SHP77 (cell line): ENCODE results near the gene MFSD11.
"Not testable (repeated sequence)": the region's sequence is repeated elsewhere in the genome, so short reads cannot be mapped to it uniquely, and the experiment has no call there.

Source experiments
- DNase-seq, 2 experiments: peaks; one replicate each; lab custom pipeline; 2025; lab: John Stamatoyannopoulos, UW

MFSD11 gene

DNA sequence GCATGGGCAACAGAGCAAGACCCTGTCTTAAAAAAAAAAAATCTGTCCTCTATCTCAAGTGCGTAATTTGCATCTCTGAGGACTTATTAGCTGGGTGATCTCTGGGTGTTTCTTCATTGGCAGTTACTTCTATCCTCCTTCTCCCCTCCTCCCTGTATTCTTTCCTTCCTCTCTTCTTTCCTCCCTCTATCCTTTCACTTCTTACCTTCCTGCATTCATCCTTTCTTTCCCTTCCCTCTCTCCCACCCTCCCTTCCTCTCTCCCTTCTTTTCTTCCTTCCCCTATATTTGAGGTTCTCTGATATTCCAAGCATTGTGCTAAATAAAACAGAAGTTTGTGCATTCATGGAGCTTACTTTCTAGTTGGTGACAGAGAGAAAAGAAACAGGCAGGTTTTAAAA, 10.7 kb downstream of the MFSD11 start:
- DNase-seq = no peak

DNA sequence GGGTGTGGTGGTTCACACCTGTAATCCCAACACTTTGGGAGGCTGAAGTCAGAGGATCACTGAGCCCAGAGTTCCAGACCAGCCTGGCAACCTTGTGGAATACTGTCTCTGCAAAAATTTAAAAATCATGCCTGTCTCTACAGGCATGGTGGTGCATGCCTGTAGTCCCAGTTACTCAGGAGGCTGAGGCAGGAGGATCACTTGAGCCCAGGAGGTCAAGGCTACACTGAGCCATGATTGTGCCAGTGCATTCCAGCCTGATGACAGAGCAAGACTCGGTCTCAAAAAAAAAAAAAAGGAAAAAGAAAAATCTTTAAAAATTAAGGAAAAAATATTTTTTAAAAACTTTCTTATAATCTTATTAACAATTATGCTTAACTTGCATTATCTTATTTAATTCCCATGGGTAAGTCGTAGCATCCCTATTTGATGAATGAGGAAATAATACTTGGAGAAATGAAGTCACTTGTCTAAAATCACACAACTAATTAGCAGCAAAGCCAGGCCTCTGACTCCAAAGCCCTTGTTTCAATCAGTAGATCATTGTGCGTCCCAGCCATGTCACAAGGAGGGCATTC, 13.6 kb downstream of the MFSD11 start:
- DNase-seq = no peak

DNA sequence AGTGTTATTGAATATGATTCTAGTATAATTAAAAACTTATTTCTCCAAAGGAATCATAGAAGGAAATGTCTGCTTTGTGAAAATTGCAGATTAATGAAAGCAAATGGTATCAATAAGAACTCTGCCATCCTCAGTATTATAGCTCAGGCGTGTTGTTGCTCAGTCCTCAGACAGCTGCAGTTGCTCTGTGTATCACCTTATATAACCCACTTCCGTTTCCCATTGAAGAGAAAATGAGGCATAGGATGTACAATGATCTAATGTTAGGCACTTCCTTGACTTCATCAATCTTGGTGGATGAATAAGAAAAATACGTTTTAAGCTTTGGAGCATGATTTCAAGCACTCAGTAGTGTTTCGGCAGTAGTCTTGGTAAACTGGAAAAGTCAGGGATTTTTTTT, 14.1 kb downstream of the MFSD11 start:
- DNase-seq = no peak

DNA sequence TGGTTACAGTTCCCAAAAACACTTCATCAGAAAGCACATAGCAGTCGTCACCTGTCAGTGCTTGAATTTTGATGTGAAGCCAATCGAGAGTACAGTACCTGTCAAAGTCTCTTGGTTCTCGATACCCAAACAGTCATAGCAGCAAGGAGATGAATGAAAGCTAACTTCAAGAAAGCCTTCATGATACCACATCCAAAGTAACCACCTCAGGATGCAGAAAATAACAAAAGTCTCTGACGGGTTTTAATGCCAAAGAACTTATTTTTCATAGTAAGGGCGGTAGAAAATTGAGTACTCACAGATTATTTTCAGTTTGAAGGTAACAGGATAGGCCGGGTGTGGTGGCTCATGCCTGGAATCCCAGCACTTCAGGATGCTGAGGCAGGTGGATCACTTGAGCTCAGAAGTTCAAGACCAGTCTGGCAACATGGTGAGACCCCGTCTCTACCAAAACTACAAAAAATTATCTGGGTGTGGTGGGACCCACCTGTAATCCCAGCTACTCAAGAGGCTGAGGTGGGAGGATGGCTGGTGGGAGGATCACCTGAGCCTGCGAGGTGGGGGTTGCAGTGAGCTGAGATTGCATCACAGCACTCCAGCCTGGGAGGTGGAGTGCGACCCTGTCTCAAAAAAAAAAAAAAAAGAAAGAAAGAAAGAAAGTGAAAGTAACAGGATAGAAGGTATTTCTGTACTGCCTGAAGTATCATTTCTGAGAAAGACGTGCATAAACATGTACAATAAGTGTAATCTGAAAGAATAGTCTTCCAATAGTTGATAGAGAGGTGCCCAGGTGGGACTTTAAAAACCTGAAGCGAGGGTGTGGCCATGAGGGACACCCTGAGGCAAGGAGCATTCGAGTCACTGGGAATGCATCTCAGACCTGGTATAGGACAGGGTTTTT, 15.4 kb downstream of the MFSD11 start:
- no peak for DNase-seq

DNA sequence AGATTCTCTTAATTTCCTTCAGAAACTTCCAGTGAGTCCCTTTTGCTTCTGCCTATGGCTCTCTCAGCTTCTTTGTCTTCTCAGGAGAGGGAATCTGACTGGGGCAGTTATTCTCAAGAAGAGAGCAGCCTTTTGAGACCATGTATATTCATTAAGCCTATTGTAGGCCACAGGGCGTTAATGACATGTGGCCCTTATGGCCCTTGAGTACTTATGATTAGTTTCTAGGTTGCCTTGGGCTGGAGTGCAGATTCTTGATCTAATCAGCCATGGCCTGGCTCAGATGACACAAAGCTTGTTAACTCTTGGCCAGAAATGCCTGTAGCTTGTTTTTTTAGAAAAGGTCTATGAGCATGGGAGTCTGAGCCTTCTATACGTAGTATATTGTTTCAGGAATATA, 17.4 kb downstream of the MFSD11 start:
- no peak for DNase-seq

DNA sequence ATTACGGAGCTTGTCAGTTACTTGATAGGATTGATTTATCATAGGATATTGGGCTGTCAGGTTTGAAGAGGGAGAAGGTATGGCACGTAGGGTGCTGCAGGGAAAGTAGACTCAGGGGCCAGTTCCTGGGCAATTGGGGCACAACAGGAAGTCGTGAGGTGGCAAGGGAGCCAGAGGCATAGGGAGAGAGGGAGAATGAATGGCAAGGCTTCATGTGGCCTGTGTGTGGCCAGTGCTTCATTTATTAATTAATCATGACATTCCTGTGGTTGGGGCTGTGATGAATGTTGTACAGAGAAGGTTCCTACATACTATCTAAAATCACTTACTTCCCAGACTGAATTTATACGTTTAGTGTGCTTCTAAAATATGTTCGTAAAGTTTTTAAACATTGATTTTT, 19.3 kb downstream of the MFSD11 start:
- DNase-seq = no peak

DNA sequence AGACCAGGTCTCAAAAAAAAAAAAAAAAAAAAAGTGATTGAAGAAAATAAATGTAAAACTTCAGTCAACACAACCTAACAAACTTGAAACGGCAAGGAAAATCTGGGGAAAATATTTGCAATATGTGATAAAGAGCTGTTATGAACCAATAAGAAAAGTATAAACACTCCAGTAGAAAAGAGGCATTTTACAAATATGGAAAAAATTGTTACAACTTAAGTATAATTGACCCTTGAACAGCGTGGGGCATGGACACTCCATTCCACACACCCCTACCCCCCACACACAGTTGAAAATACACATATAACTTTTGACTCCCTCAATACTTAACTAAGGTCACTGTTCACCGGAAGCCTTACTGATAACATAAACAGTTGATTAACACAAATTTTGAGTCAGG, 20.7 kb downstream of the MFSD11 start:
- DNase-seq = no peak

DNA sequence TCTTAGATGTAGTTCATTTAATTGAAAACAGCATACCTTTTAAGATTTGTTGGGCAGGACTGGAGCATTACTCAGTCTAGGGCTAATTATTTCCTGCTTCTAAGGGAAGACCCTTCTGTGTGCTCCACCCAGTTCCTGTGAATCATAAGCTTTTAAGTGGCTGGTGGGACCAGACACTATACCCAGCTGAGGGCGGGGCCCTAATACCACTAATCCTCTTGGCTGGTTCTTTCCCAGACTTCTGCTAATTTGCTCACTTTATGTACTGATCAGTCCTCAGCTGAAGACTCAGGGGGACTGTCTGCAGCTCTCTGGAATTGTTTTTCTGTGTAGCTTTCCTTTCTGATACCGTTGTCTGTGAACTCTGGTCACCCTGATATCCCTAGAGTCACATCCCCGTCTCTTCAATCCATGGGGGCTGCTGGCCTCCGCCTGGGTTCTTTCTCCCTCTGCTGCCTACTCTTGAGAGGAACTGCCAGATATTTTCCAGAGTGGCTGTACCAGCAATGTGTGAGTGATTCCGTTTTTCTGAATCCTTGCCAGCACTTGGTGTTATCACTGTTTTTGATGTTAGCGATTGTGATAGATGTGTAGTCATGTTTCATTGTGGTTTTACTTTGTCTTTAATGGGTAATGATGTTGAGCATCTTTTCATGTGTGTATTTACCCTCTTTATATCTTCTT, 35.1 kb downstream of the MFSD11 start:
- no peak for DNase-seq

DNA sequence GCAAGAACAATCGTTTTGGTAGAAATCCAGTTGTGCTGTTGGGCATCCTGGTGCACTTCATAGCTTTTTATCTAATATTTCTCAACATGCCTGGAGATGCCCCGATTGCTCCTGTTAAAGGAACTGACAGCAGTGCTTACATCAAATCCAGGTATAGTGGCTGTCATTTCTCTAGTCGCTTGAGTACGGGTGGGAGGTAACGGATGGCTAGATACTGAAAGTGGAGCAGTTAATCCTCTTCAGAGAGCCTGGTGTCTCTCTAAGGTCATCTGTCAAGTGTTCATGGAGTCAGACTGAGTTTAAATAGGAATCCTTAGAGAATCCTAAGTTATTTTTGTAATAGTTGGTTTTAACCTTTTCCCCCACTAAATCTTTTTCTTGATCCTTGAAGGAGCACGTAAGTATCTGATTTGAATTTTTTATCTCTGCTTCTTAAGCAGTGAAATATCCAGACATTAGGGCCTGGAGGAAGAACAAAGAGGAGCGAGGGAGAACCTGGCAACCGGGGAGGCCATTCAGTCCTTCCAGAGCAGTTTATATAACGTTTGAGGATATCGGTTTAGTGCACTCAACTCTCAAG, 37.2 kb downstream of the MFSD11 start:
- DNase-seq = no peak

DNA sequence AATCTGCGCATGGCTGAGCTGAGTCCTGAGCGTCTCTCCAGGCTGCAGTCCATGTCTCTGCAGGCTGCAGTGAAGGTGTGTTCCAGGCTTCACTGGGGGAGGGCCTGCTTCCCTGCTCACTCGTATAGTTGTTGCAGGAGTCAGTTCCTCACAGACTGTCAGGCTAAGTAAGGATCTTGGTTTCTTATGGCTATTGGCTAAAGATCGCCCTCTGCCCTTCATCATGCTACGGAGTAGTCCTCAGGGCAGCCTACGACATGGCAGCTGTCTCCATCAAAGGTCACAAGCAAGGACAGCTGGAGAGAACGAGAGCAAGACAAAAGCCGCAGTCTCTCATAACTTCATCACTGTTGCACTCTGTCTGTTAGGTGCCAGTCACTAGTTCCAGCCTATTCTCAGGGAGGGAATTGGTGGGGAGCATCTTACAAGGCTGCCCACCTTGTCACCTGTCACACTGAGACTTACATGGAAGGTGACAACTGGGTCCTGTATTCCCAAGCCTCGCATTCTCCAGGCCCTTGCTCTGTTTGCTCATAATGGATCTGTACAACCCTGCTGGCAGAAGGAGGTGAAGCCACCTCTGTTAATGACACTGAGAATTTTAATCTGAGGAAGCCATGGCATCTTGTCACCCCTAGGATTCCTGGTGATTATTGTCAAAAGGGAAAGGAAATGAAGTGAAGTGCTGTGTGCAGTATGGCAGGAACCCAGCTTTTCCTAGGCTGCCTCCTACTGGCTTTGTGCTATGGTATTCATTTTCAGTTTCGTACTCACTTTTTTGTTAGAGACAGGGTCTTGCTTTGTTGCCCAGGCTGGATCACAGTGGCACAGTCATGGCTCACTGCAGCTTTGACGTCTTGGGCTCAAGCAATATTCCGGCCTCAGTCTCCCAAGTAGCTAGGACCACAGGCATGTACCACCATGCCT, 43.4 kb downstream of the MFSD11 start:
- DNase-seq = no peak

DNA sequence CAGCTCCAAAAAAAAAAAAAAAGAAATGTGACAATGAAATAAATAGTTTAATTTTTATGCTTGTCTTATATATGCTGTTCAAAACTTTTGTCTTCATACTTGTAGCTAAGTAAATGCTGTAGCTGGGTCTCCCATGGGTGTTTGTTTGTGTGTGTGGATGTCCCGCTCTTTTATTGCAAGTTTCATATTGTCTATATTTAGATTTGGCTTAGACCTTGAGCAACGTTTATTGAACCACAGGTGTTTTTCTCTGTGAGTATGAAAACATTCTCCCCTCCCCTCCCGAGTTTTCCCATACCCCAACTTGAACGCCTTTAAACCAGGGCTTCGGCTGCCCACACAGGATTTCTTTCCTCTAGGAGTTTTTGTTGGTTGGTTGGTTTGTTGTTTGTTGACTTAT, 45.2 kb downstream of the MFSD11 start:
- DNase-seq = no peak

DNA sequence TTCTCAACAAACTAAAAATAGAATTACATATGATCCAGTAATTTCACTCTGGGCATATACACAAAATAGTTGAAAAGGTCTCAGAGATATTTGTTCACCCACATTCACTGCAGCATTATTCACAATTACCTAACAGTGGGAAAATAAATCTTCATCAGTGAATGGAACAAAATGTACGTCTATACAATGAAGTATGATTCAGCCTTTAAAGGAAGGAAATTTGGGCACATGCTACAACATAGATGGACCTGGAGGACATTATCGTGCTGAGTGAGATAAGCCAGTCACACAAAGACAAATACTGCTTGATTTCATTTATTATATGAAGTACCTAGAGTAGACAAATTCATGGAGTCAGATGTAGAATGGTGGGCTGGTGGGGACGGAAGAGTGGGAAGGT, 47.0 kb downstream of the MFSD11 start:
- DNase-seq = no peak

DNA sequence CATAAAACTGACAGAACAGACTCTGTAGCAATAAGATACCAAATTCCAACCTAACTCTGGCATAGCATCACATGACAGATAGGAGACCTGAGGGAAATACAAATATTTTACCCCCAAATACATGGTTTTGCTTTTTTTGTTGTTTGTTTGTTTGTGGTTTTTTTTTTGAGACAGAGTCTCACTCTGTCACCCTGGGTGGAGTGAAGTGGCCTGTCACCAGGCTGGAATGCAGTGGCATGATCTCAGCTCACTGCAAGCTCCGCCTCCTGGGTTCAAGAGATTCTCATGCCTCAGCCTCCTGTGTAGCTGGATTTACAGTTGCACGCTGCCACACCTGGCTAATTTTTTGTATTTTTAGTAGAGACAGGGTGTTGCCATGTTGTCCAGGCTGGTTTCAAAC, 49.9 kb downstream of the MFSD11 start:
- DNase-seq = not testable (repeated sequence)

DNA sequence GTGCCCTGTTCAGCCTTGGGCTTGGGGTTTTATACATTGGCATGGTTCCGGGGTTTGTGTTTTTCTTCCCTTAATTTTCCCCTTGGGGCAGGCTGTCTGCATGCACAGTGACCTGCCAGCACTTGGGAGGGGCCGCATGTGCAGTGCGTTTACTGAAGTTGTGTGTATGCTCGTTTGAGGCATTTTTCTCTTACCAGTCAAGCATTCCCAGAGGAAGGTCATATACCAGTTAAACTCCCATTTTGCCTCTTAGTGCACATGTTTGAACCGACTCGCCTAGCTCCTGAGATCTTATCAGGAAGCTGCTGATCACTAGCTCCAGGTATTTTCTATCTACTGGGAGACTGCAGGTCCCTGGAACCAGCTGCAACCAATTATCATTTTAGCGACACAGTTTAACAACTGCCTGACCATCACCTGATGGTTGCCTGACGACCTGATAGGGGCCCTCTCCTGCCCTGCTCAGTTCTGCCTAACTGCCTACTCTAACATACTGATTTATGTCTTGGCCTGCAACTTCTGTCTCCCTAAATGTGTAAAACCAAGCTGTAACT, 51.4 kb downstream of the MFSD11 start:
- no peak for DNase-seq

DNA sequence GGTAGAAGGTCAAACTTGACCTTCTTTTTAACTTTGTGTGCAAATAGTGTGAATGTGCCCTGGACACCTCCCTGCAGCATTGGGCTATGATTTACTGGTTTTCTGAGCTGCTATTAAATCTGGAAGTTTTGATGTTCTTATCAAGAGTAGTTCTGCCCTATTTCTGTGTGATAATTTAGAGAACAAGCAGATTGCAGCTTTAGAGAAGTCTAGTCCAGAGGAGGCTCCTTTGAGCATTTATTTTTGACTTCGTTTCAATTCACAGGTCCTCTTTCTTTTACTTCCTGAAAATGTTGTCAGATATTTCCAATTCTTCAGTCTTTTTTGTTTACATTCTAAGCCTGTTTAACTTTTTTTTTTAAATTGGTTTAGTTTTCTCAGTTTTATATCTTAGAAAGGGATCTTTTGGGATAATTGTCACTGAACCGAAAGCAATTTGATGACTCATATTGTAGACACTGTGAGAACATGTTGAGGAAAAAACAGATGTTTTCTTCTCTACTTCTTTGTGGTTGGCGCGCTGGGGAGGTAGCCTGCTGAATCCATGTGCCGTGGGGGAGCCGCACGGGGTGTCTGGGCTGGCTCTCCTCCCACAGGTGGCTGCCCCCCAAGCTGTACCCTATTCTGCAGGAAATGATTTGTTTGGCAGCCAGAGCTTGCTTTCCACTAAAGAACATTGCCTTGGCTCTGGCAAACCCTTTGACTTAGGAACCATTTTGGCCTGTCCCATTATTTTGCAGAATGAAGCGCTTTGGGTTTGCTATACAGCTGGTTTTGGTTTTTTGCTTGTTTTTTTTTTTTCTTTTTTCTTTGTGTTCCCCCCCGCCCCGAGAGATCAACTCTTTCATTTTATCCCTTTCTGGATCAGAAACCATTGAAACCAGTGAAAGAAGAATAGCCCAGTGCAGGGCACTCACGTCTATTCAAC, 53.4 kb downstream of the MFSD11 start:
- no peak for DNase-seq

DNA sequence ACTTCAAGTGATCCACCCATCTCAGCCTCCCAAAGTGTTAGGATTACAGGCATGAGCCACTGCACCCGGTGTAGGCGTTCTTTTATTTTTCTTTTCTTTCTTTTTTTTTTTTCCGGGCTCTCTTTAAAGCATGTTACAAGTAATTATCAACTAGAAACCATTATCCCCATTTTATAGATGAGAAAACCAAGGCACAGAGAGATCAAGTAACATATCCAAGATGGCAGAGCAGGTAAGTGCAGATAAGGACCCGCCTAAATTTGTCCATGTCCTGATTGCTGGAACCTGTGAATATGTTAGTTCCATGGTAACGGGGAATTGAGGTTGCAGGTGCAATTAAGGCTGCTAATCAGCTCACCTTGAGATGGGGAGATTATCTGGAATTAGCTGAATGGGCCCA, 54.4 kb downstream of the MFSD11 start:
- no peak for DNase-seq

DNA sequence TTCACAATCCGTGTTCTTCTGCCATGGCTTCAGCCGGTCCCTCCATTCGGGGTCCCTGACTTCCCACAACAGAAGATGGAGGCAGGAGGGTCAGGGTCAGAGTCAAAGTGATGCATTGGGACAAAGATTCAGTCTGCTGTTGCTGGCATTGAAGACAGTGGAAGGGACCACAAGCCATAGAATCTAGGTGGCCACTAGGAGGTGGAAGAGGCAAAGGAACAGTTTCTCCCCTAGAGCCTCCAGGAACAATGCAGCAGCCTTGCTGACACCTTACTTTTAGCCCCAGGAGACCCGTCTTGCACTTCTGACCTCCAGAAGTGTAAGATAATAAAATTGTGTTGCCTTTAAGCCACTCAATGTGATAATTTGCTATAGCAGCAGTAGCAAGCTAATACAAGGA, 55.9 kb downstream of the MFSD11 start:
- DNase-seq = peak; percentile 66 to 71

DNA sequence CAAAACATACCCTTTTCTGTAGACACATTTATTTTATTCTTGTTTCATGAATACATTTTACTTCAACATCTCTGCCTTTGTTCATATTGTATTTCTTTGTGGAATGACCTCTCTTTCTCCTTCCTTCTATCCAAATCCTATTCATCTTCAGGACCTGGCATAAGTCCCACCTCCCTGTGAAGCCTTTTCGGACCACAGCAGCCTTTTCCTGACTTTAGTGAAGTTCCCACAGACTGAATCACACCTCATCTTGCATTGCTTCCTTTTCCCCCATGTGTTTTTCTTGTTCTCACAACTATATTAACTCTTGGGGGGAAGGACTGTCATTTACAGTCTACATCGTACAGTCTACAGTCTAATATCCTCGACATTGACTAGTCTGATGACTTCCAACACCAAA, 58.2 kb downstream of the MFSD11 start:
- no peak for DNase-seq

DNA sequence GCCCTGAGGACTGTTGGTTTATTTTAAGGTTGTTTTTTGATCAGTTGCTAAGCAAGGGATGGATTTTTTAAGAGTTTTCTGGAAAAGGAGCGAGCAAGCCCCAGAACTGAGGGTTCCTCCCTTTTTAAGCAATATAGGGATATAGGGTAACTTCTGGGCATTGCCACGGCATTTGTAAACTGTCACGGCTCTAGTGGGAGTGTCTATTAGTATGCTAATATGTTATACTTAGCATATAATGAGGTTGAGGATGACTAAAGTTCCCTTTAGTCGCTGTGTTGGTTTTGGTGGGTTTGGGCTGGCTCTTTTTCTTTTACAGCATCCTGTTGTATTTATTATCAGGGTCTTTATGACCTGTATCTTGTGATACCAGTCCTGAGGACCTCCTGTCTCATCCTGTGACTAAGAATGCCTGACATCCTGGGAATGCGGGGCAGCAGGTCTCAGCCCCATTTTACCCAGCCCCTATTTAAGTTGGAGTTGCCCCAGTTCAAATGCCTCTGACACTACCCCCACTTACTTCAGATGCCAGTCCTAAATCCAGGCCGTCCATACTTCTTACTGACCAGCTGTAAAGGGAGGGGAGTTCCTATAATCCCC, 59.4 kb downstream of the MFSD11 start:
- DNase-seq = no peak

DNA sequence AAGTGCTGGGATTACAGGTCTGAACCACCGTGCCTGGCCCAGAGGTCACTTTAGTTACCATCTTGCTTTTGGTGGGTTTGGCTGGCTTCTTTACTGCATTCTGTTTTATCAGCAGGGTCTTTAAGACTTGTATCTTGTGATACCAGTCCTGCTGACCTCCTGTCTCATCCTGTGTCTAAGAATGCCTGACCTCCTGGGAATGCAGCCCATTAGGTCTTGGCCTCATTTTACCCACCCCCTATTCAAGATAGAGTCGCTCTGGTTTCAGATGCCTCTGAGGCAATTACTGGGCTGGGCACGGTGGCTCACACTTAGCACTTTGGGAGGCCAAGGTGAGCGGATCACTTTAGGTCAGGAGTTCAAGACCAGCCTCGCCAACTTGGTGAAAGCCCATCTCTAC, 63.8 kb downstream of the MFSD11 start:
- no peak for DNase-seq
